K562 treated with DMSO at 1 percent for 48 hours (cell line): ENCODE results near the gene ZNF232. TPM values are rescaled to one million over a fixed set of nuclear protein-coding genes. Genes with fewer than 3 reads are reported as not detected.

Experiments used
- total RNA-seq: library from RNA; unstranded; fragments of 300-600 nt; gene quantifications from 2 replicates; pipeline ENCODE4 v1.2.3, GENCODE V29; 2022; ENCODE audit warnings: low replicate concordance; ENCODE audit errors: extremely low read depth

Gene ZNF232
- total RNA-seq = not detected in 2 replicates

GRCh38 chr17:5111402-5112204, at the start of gene ZNF232:
Gene ZNF232 (minus strand): TSS chr17:5111878. CDS start chr17:5111822, 56 bp downstream.

GRCh38 chr17:5115673-5116651, 4.3 kb upstream of the ZNF232 start, which contains the start of gene USP6:
Gene USP6 (plus strand): TSS chr17:5116032. CDS start chr17:5130368, 14,336 bp downstream.

GRCh38 chr17:5078106-5079028, 33.3 kb downstream of the ZNF232 start, which contains the start of gene ZFP3:
Gene ZFP3 (plus strand): TSS chr17:5078467. CDS start chr17:5091505, 13,038 bp downstream.

Other genes with a start within 250 kb of the ZNF232 start
- gene C17orf107, start 212.3 kb downstream of the ZNF232 start, total RNA-seq = not detected in 2 replicates
- gene CHRNE, start 208.8 kb downstream of the ZNF232 start, total RNA-seq = not detected in 2 replicates
- gene GP1BA, start 179.6 kb downstream of the ZNF232 start, total RNA-seq = not detected in 2 replicates
- not detected in 2 replicates for gene SLC25A11, start 171.8 kb downstream of the ZNF232 start, total RNA-seq
- gene RNF167, start 171.6 kb downstream of the ZNF232 start, total RNA-seq = not detected in 2 replicates
- gene PFN1, start 163.3 kb downstream of the ZNF232 start, total RNA-seq = not detected in 2 replicates
- gene ENO3, start 160.8 kb downstream of the ZNF232 start, total RNA-seq = not detected in 2 replicates
- gene SPAG7, start 144.1 kb downstream of the ZNF232 start, total RNA-seq = not detected in 2 replicates
- not detected in 2 replicates for gene CAMTA2, start 124.2 kb downstream of the ZNF232 start, total RNA-seq
- gene INCA1, start 114.4 kb downstream of the ZNF232 start, total RNA-seq = not detected in 2 replicates
- not detected in 2 replicates for gene KIF1C, start 113.9 kb downstream of the ZNF232 start, total RNA-seq
- not detected in 2 replicates for gene SLC52A1, start 76.5 kb downstream of the ZNF232 start, total RNA-seq
- gene ZFP3, start 33.4 kb downstream of the ZNF232 start, total RNA-seq = not detected in 2 replicates
- gene USP6, start 4.2 kb upstream of the ZNF232 start, total RNA-seq = not detected in 2 replicates
- gene ZNF594, start 80.0 kb upstream of the ZNF232 start, total RNA-seq = not detected in 2 replicates
- gene SCIMP, start 123.0 kb upstream of the ZNF232 start, total RNA-seq = not detected in 2 replicates
- gene RABEP1, start 170.4 kb upstream of the ZNF232 start, total RNA-seq = not detected in 2 replicates